Body of pancreas (tissue), 4 donors: ENCODE results near the gene FOXL3. TPM values are rescaled to one million over a fixed set of nuclear protein-coding genes. Genes with fewer than 3 reads are reported as not detected.

Source experiments
- ATAC-seq: fragments of 150-250 bp; one replicate; pipeline ENCODE4 v1.9.1; 2016
- DNase-seq, 4 donors: peaks; one replicate each; pipeline ENCODE4 v3.0.0-alpha.2; 2019
- H3K27ac ChIP-seq, 4 donors: fragments of 200-600 bp; sonication (generic); 1 replicate in 3 of 4; 2 replicates in 1 of 4; pipeline versions ENCODE4 v1.5.1 to v1.6.1; 2016 to 2019; ENCODE audit warnings: mild to moderate bottlenecking in 1 of 4, mixed read lengths in 1 of 4, moderate library complexity in 1 of 4
- H3K27me3 ChIP-seq, 2 donors: fragments of 200-600 bp; sonication (generic); one replicate each; pipeline ENCODE4 v1.6.0; 2016; ENCODE audit warnings: mild to moderate bottlenecking in 1 of 2
- H3K36me3 ChIP-seq, 2 donors: fragments of 200-600 bp; sonication (generic); replicated peaks in 1 of 2; 2 replicates each; pipeline ENCODE4 v1.5.1; 2016; ENCODE audit warnings: low read depth in 2 of 2; ENCODE audit not compliant: insufficient read depth in 1 of 2
- H3K4me1 ChIP-seq: fragments of 200-600 bp; sonication (generic); one replicate; pipeline ENCODE4 v1.6.0; 2016
- H3K4me3 ChIP-seq, 2 donors: fragments of 200-600 bp; sonication (generic); 1 replicate in 1 of 2; 2 replicates in 1 of 2; pipeline ENCODE4 v1.5.1; 2016 to 2019
- H3K9me3 ChIP-seq, 3 donors: fragments of 200-600 bp; sonication (generic); 1 replicate in 2 of 3; 2 replicates in 1 of 3; pipeline ENCODE4 v1.5.1; 2016
- CTCF ChIP-seq, 7 experiments: fragments of 450-650 bp in 4 of 7; fragments of 200-600 bp in 3 of 7; sonication (generic) in 3 of 7; IDR thresholded peaks; one replicate each; pipeline ENCODE4 v1.5.1; 2016 to 2019; ENCODE audit warnings: antibody characterized with exemption in 7 of 7
- POLR2A ChIP-seq, 3 donors: fragments of 450-650 bp; IDR thresholded peaks; one replicate each; pipeline ENCODE4 v1.6.1; 2016; ENCODE audit warnings: antibody characterized with exemption in 3 of 3, mild to moderate bottlenecking in 2 of 3
- WGBS, 2 donors: methylation state at CpG; one replicate each; pipeline ENCODE4 v1.1.5; 2017; 5-methylcytosine and 5-hydroxymethylcytosine counted together
- intact Hi-C: fragments of 100-400 bp; cut with DNase I; formaldehyde crosslinking; loops from one replicate; pipeline ENCODE4 v1.15.1; 2023
- total RNA-seq, 2 donors: library from RNA; depleted of rRNA; stranded (reverse); fragments of >200 nt; gene quantifications; one replicate each; pipeline ENCODE4 v1.1.0, GENCODE V29; 2016

FOXL3 gene
- total RNA-seq, 2 donors from 2014 or later: not detected

GRCh38 chr7:325051-325798 is 35.3 kb downstream of the FOXL3 start:
- intact Hi-C loops: no loop called here
- WGBS, 2 donors: 91 to 95% methylated on average over 20 of the region's 20 CpGs
- TF ChIP-seq CTCF (IDR thresholded peaks at IDR 0.05) (no peak), POLR2A (IDR thresholded peaks at IDR 0.05) (no peak)
- H3K27ac ChIP-seq: no peak overlapping the region
- peaks cover 50% of the 10 kb centered on the region for H3K4me1 ChIP-seq
- H3K4me3 ChIP-seq: no peak overlapping the region
- no peaks in the 10 kb centered on the region for H3K9me3 ChIP-seq
- DNase-seq (peak in 1 of 4 donors; percentile 4), ATAC-seq (no peak)
- no peaks in the 10 kb centered on the region for H3K36me3 ChIP-seq
- no peaks in the 10 kb centered on the region for H3K27me3 ChIP-seq

GRCh38 chr7:325811-326210 is 35.8 kb downstream of the FOXL3 start:
- no peaks in the 10 kb centered on the region for H3K27me3 ChIP-seq
- intact Hi-C loops: no loop called here
- peak overlapping the region; percentile 88 to 98 (median 91) for H3K27ac ChIP-seq
- peaks cover 44% of the 10 kb centered on the region for H3K4me1 ChIP-seq
- H3K36me3 ChIP-seq: no peaks in the 10 kb centered on the region
- DNase-seq: peak in 1 of 4 donors; percentile 5
- no peak for ATAC-seq
- WGBS, 2 donors: 90 to 97% methylated on average over 10 to 11 of the region's 11 CpGs
- TF ChIP-seq CTCF (IDR thresholded peaks at IDR 0.05): no peak
- TF ChIP-seq POLR2A (IDR thresholded peaks at IDR 0.05): no peak
- H3K9me3 ChIP-seq: no peaks in the 10 kb centered on the region
- H3K4me3 ChIP-seq: no peak overlapping the region

- TF ChIP-seq POLR2A (IDR thresholded peaks at IDR 0.05) (no peak), CTCF (IDR thresholded peaks at IDR 0.05) (no peak)
- peak overlapping the region; percentile 88 to 98 (median 91) for H3K27ac ChIP-seq
- H3K36me3 ChIP-seq: no peaks in the 10 kb centered on the region
- 65 to 70% methylated on average over 8 to 9 of the region's 9 CpGs for WGBS, 2 donors
- DNase-seq (peak in 1 of 4 donors; percentile 19), ATAC-seq (no peak)
- peaks cover 40% of the 10 kb centered on the region for H3K4me1 ChIP-seq
- no peaks in the 10 kb centered on the region for H3K9me3 ChIP-seq
- intact Hi-C loops: no loop called here
- H3K4me3 ChIP-seq: no peak overlapping the region
- H3K27me3 ChIP-seq: no peaks in the 10 kb centered on the region
Measured at GRCh38 chr7:326273-326672, 36.3 kb downstream of the FOXL3 start.

GRCh38 chr7:326809-327232 is 36.9 kb downstream of the FOXL3 start:
- intact Hi-C loops: no loop called here
- Histone ChIP-seq H3K27me3 (no peaks in the 10 kb centered on the region), H3K9me3 (no peaks in the 10 kb centered on the region), H3K27ac (peak overlapping the region; percentile 88 to 98 (median 91)), H3K4me3 (no peak overlapping the region), H3K4me1 (peaks cover 35% of the 10 kb centered on the region), H3K36me3 (no peaks in the 10 kb centered on the region)
- DNase-seq (peak; percentile 80 to 93 (median 89)), ATAC-seq (peak; percentile 97)
- peak in 2 of 3 donors; percentile 40 to 60 for TF ChIP-seq POLR2A (IDR thresholded peaks at IDR 0.05)
- TF ChIP-seq CTCF (IDR thresholded peaks at IDR 0.05): no peak
- 8 to 11% methylated on average over 6 of the region's 6 CpGs for WGBS, 2 donors
